Gastrocnemius medialis (tissue), 4 donors: ENCODE data around the gene WIPF3. TPM values are rescaled to one million over a fixed set of nuclear protein-coding genes. Genes with fewer than 3 reads are reported as not detected.

Source experiments
- ATAC-seq, 2 donors: fragments of 150-250 bp; one replicate each; pipeline ENCODE4 v1.9.1; 2016
- DNase-seq, 2 donors: peaks; one replicate each; pipeline ENCODE4 v3.0.0-alpha.2; 2019
- H3K27ac ChIP-seq, 4 donors: fragments of 200-600 bp; sonication (generic); 1 replicate in 1 of 4; 2 replicates in 3 of 4; pipeline ENCODE4 v1.5.1; 2016 to 2018; ENCODE audit warnings: mild to moderate bottlenecking in 2 of 4, moderate library complexity in 1 of 4
- H3K27me3 ChIP-seq, 3 donors: fragments of 200-600 bp; sonication (generic) in 2 of 3; 1 replicate in 1 of 3; 2 replicates in 2 of 3; pipeline versions ENCODE4 v1.5.1 to v1.6.0; 2016 to 2019; ENCODE audit warnings: mild to moderate bottlenecking in 1 of 3, moderate library complexity in 1 of 3
- H3K36me3 ChIP-seq, 2 donors: fragments of 200-600 bp; sonication (generic) in 1 of 2; one replicate each; pipeline ENCODE4 v1.5.1; 2017 to 2018
- H3K4me1 ChIP-seq, 2 donors: fragments of 200-600 bp; sonication (generic) in 1 of 2; one replicate each; pipeline ENCODE4 v1.5.1; 2016 to 2017; ENCODE audit warnings: mild to moderate bottlenecking in 2 of 2
- H3K4me3 ChIP-seq, 4 donors: fragments of 200-600 bp; sonication (generic) in 3 of 4; 1 replicate in 1 of 4; 2 replicates in 3 of 4; pipeline ENCODE4 v1.5.1; 2016 to 2019; ENCODE audit warnings: mild to moderate bottlenecking in 2 of 4
- H3K9me3 ChIP-seq, 3 donors: fragments of 200-600 bp; sonication (generic) in 2 of 3; 1 replicate in 1 of 3; 2 replicates in 2 of 3; pipeline ENCODE4 v1.5.1; 2016 to 2019
- CTCF ChIP-seq, 5 experiments: fragments of 450-650 bp in 3 of 5; fragments of 200-600 bp in 2 of 5; sonication (generic) in 2 of 5; IDR thresholded peaks in 4 of 5; conservative IDR thresholded peaks in 1 of 5; 1 replicate in 4 of 5; 2 replicates in 1 of 5; pipeline ENCODE4 v1.5.1; 2016 to 2019; ENCODE audit warnings: antibody characterized with exemption in 5 of 5, mild to moderate bottlenecking in 3 of 5, moderate library complexity in 3 of 5
- POLR2A ChIP-seq, 2 donors: fragments of 450-650 bp; IDR thresholded peaks; one replicate each; pipeline ENCODE4 v1.6.1; 2017; ENCODE audit warnings: antibody characterized with exemption in 2 of 2, mild to moderate bottlenecking in 2 of 2, moderate library complexity in 2 of 2
- in situ Hi-C, 4 donors: fragments of 200-750 bp; cut with MboI; loops; one replicate each; pipeline versions ENCODE4 v1.15.0 to v1.8.0; 2017; ENCODE audit warnings: low sequenced_read_pairs in 4 of 4
- intact Hi-C: fragments of 100-400 bp; cut with DNase I; formaldehyde crosslinking; loops from one replicate; pipeline ENCODE4 v1.15.1; 2023; ENCODE audit warnings: low total_unique reads
- total RNA-seq, 4 donors: library from RNA; depleted of rRNA; stranded (reverse); fragments of >200 nt; gene quantifications; one replicate each; pipeline versions ENCODE4 v1.1.0 to v1.2.3, GENCODE V29; 2016

The WIPF3 gene
- total RNA-seq, 4 donors from 2014 or later = 4.2 to 9.9 (median 8.3) TPM

GRCh38 chr7:29951206-29951605 is 144.9 kb downstream of the WIPF3 start:
- Histone ChIP-seq H3K4me3 (no peak overlapping the region), H3K4me1 (no peaks in the 10 kb centered on the region), H3K27me3 (no peaks in the 10 kb centered on the region), H3K36me3 (no peaks in the 10 kb centered on the region), H3K9me3 (no peaks in the 10 kb centered on the region), H3K27ac (no peak overlapping the region)
- TF ChIP-seq CTCF (IDR thresholded peaks at IDR 0.05 in 4 of 5, conservative IDR thresholded peaks at IDR 0.05 in 1 of 5) (no peak), POLR2A (IDR thresholded peaks at IDR 0.05) (no peak)
- ATAC-seq (no peak), DNase-seq (no peak)
- intact Hi-C loops (no loop called here), in situ Hi-C loops (no loop called here)

- in situ Hi-C loops = no loop called here
- peak in 1 of 2 donors; percentile 62 for ATAC-seq
These were observed 147.5 kb downstream of the WIPF3 start for GRCh38 chr7:29953726-29954347.

GRCh38 chr7:29955075-29955792 is 148.9 kb downstream of the WIPF3 start:
- Histone ChIP-seq H3K27me3 (no peaks in the 10 kb centered on the region), H3K36me3 (no peaks in the 10 kb centered on the region), H3K4me3 (no peak overlapping the region), H3K9me3 (no peaks in the 10 kb centered on the region), H3K4me1 (no peaks in the 10 kb centered on the region), H3K27ac (no peak overlapping the region)
- no peak for DNase-seq
- intact Hi-C loops = no loop called here
- in situ Hi-C loops = no loop called here
- TF ChIP-seq CTCF (IDR thresholded peaks at IDR 0.05 in 4 of 5, conservative IDR thresholded peaks at IDR 0.05 in 1 of 5) (no peak), POLR2A (IDR thresholded peaks at IDR 0.05) (no peak)
- no peak for ATAC-seq

More at GRCh38 chr7:29953726-29954347, 147.5 kb downstream of the WIPF3 start:
- intact Hi-C loops = no loop called here
- Histone ChIP-seq H3K36me3 (no peaks in the 10 kb centered on the region), H3K9me3 (no peaks in the 10 kb centered on the region), H3K27ac (no peak overlapping the region), H3K4me1 (no peaks in the 10 kb centered on the region), H3K27me3 (no peaks in the 10 kb centered on the region), H3K4me3 (no peak overlapping the region)
- DNase-seq = no peak
- TF ChIP-seq CTCF (IDR thresholded peaks at IDR 0.05 in 4 of 5, conservative IDR thresholded peaks at IDR 0.05 in 1 of 5) (no peak), POLR2A (IDR thresholded peaks at IDR 0.05) (no peak)

- Histone ChIP-seq H3K27ac (no peak overlapping the region), H3K27me3 (no peaks in the 10 kb centered on the region), H3K9me3 (no peaks in the 10 kb centered on the region), H3K4me1 (no peaks in the 10 kb centered on the region), H3K36me3 (no peaks in the 10 kb centered on the region), H3K4me3 (no peak overlapping the region)
- TF ChIP-seq POLR2A (IDR thresholded peaks at IDR 0.05) (no peak), CTCF (IDR thresholded peaks at IDR 0.05 in 4 of 5, conservative IDR thresholded peaks at IDR 0.05 in 1 of 5) (no peak)
- ATAC-seq = no peak
- no peak for DNase-seq
- intact Hi-C loops = no loop called here
- in situ Hi-C loops = no loop called here
These were observed 149.6 kb downstream of the WIPF3 start for GRCh38 chr7:29955799-29956486.
